ENCODE data around the gene ATOSB. TPM values are rescaled to one million over a fixed set of nuclear protein-coding genes. Genes with fewer than 3 reads are reported as not detected.

ATOSB gene
- total and polyA plus RNA-seq, 9 of the 15 experiments (the other 6 are each of a cell fraction or from before 2014, with no cell fraction given), result 0.45 to 8.0 (median 4.2) TPM

GRCh38 chr9:35089434-35089833, 26.2 kb downstream of the ATOSB start (continued):
- TF ChIP-seq ZFP91 (CRISPR knock-in tag; IDR thresholded peaks at IDR 0.05) (no peak), ZNF766 (CRISPR knock-in tag; conservative IDR thresholded peaks at IDR 0.05) (no peak), ZNF586 (CRISPR knock-in tag; conservative IDR thresholded peaks at IDR 0.05) (no peak), ZNF780A (CRISPR knock-in tag; IDR thresholded peaks at IDR 0.05) (no peak), KLF1 (tag; IDR thresholded peaks at IDR 0.05) (no peak), L3MBTL2 (IDR thresholded peaks at IDR 0.05) (no peak)

GRCh38 chr9:35085078-35085477, 30.6 kb downstream of the ATOSB start:
- Histone ChIP-seq H3K27ac (ENCODE audit: extremely low read depth, low read depth, low read length) (no peak overlapping the region), H3K9ac (ENCODE audit: insufficient read depth in 1 of 2, low read depth in 2 of 2, low read length in 2 of 2) (no peak overlapping the region), H4K20me1 (replicated peaks; ENCODE audit: control insufficient read depth, insufficient read depth, low read length) (no peaks in the 10 kb centered on the region), H3K4me1 (replicated peaks in 1 of 2; ENCODE audit: control insufficient read depth in 2 of 2, insufficient read depth in 2 of 2, low read length in 2 of 2) (peaks cover 0 to 9% of the 10 kb centered on the region in 2 experiments; a peak in 2 of 5 replicates), H3K4me3 (no peak overlapping the region), H3K9me1 (ENCODE audit: control insufficient read depth, insufficient read depth, low read length) (no peaks in the 10 kb centered on the region), H3K9me3 (replicated peaks; ENCODE audit: control insufficient read depth, insufficient read depth, low read depth, low read length) (no peaks in the 10 kb centered on the region), H2AFZ (ENCODE audit: low read depth, low read length) (no peak overlapping the region), H3K27me3 (ENCODE audit: control insufficient read depth in 2 of 2, insufficient read depth in 2 of 2, low read length in 2 of 2) (no peaks in the 10 kb centered on the region), H3K36me3 (ENCODE audit: control insufficient read depth, insufficient read depth, low read length) (peaks cover 25% of the 10 kb centered on the region; the same call in 1 of the 3 replicates), H3K79me2 (ENCODE audit: control insufficient read depth, insufficient read depth, low read length) (no peaks in the 10 kb centered on the region), H3K4me2 (ENCODE audit: insufficient read depth, low read length) (no peak overlapping the region)
- ATAC-seq (no peak), DNase-seq (ENCODE audit: extremely low read depth in 1 of 4, low spot score in 3 of 4) (no peak), FAIRE-seq (no peak)
- intact Hi-C loops (cut with micrococcal nuclease), result no loop called here
- TF ChIP-seq NR2C2 (CRISPR knock-in tag; IDR thresholded peaks at IDR 0.05), result no peak
- TF ChIP-seq NR2C2 (tag; IDR thresholded peaks at IDR 0.05), result no peak
- TF ChIP-seq ZHX1 (conservative IDR thresholded peaks at IDR 0.05; ENCODE audit: low read length), result no peak
- in situ Hi-C loops (cut with MboI), result no loop called here
- 60% methylated on average over 2 of the region's 2 CpGs for WGBS (ENCODE audit: insufficient coverage, low coverage, missing lambda C conversion rate)
- POLR2A ChIA-PET, result no interaction called here
- CTCF ChIA-PET (ENCODE audit: low intra/inter-chr PET ratio), result no interaction called here
- BruUV-seq (replicated peaks), result no TSS peak
